Chondrocyte (in vitro differentiated cells): ENCODE measurements around the gene NUDT3. TPM values are rescaled to one million over a fixed set of nuclear protein-coding genes. Genes with fewer than 3 reads are reported as not detected.

Experiments
- DNase-seq: peaks from one replicate; pipeline ENCODE4 v3.0.0; 2021; ENCODE audit warnings: mixed read lengths, low spot score
- H3K27ac Mint-ChIP-seq: one replicate; pipeline ENCODE4 v1.8.0; 2021; ENCODE audit warnings: mild to moderate bottlenecking, moderate library complexity, mixed read lengths; ENCODE audit not compliant: unreplicated experiment
- H3K27me3 Mint-ChIP-seq: 2 replicates; pipeline ENCODE4 v1.8.0; 2021; ENCODE audit warnings: low read depth, mixed read lengths
- H3K36me3 Mint-ChIP-seq: 2 replicates; pipeline ENCODE4 v1.8.0; 2021; ENCODE audit warnings: low read depth, mixed read lengths
- H3K4me1 Mint-ChIP-seq: 2 replicates; pipeline ENCODE4 v1.8.0; 2021; ENCODE audit warnings: low read depth, mild to moderate bottlenecking, mixed read lengths
- H3K4me3 Mint-ChIP-seq: one replicate; pipeline ENCODE4 v1.8.0; 2021; ENCODE audit warnings: mild to moderate bottlenecking, moderate library complexity, mixed read lengths; ENCODE audit not compliant: unreplicated experiment
- H3K9me3 Mint-ChIP-seq: 2 replicates; pipeline ENCODE4 v1.8.0; 2021; ENCODE audit warnings: low read depth, mixed read lengths
- total RNA-seq: library from RNA; stranded (reverse); gene quantifications from 3 replicates; pipeline ENCODE4 v1.2.1, GENCODE V29; 2021
- TF ChIP-seq, protein P1 (sequence below): fragments of 200-600 bp; sonication (generic); IDR thresholded peaks from 2 replicates; pipeline ENCODE4 v1.5.0; 2021; ENCODE audit warnings: antibody characterized with exemption, mild to moderate bottlenecking, moderate library complexity

Gene NUDT3
- total RNA-seq, 1 donor from 2014 or later, result 22.0 TPM

DNA sequence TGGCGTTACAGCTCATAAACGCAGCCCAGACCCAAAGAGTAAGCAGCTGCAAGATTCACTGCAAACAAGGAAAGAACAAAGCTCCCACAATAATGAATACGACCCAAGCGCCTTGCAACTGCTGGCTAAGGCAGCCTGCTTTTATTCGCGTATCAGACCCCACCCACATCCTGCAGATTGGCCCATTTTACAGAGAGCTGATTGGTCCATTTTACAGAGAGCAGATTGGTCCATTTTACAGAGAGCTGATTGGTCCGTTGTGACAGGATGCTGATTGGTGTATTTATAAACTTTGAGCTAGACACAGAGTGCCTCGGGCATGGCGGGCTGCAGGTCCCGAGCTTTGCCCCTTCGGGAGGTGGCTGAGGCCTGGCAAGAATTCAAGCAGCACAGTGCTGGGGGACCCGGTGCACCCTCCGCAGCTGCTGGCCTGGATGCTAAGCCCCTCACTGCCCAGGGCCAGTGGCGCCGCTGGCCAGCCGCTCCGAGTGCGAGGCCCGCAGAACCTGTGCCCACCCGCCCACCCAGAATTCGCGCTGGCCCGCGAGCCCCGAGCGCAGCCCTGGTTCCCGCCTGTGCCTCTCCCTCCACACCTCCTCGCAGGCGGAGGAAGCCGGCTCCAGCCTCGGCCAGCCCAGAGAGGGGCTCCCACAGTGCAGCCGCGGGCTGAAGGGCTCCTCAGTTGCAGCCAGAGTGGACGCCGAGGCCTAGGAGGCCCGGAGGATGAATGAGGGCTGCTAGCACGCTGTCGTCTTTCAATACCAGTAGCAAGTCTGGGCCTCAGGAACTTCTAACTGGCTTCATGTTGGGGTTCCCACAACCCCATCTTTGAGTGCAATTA lies 44.6 kb upstream of the NUDT3 start:
- no peaks in the 10 kb centered on the region for H3K4me1 Mint-ChIP-seq
- TF ChIP-seq, protein P1, sequence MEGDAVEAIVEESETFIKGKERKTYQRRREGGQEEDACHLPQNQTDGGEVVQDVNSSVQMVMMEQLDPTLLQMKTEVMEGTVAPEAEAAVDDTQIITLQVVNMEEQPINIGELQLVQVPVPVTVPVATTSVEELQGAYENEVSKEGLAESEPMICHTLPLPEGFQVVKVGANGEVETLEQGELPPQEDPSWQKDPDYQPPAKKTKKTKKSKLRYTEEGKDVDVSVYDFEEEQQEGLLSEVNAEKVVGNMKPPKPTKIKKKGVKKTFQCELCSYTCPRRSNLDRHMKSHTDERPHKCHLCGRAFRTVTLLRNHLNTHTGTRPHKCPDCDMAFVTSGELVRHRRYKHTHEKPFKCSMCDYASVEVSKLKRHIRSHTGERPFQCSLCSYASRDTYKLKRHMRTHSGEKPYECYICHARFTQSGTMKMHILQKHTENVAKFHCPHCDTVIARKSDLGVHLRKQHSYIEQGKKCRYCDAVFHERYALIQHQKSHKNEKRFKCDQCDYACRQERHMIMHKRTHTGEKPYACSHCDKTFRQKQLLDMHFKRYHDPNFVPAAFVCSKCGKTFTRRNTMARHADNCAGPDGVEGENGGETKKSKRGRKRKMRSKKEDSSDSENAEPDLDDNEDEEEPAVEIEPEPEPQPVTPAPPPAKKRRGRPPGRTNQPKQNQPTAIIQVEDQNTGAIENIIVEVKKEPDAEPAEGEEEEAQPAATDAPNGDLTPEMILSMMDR, result no peak
- no peak for DNase-seq

DNA sequence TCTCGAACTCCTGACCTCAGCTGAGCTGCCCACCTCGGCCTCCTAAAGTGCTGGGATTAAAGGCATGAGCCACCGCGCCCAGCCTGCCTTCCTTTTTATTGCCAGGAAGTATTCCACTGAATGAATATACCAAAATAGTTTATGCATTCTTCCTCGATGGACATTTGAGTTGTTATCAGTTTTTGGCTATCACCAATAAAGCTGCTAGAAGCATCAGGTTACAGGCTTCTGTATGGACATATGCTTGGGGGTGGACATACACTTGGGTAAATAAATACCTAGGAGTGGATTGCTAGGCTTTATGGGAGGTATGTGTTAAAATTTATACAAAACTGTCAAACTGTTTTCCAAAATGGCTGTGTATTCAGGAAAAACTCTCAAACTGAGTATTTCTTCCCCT lies 43.4 kb upstream of the NUDT3 start:
- Mint-ChIP-seq H3K27me3 (no peaks in the 10 kb centered on the region), H3K4me1 (no peaks in the 10 kb centered on the region), H3K27ac (no peak overlapping the region), H3K36me3 (peaks cover 3% of the 10 kb centered on the region), H3K9me3 (peaks cover 6% of the 10 kb centered on the region), H3K4me3 (no peak overlapping the region)
- TF ChIP-seq, protein P1, result no peak
- no peak for DNase-seq

More for the DNA sequence above, 44.6 kb upstream of the NUDT3 start:
- H3K4me3 Mint-ChIP-seq, result no peak overlapping the region
- no peak overlapping the region for H3K27ac Mint-ChIP-seq
- H3K27me3 Mint-ChIP-seq, result no peaks in the 10 kb centered on the region
- H3K36me3 Mint-ChIP-seq, result no peaks in the 10 kb centered on the region
- H3K9me3 Mint-ChIP-seq, result peaks cover 6% of the 10 kb centered on the region

DNA sequence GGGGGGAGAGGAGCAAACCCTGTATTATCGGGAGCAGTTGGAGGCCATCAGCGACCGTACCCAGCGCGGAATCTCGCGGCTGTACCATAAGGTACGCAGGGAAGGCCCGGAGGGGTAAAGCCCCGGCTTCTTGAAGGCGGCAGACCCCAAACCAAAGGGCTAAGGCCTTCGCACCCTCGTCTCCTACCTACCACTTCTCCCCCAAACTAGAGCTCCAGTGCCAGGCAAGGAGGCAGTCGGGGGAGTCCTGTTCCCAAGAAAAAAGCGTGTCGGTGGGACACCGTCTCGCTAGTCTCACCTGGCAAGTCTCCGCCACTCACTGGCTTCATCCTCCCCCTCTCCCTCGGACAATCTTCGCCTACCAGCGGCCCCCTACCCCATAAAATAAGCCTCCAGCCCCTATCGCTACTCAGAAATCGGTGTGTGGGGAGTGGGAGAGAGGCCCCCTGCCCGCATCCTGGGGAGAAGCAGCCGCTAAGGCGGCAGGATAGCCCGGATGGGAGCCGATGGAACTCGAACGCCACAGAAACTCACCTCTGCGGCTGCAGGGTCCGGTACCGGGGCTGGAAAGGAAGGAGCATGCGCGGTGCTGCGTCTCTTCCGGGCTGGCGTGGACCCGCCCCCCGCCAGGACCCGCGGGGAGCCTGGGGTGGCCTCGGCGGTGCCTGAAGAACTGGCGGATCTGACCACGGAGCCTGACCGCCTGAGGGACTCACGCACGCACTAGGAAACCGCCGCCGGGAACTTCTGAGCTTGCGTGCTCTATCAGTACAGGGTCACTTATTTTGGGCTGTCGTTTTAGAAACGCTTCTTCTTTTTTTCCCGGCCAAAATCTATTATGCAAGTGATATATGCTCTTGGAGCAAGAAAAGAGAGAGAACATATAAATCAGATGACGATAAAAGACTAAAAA lies 33.3 kb upstream of the NUDT3 start, which contains the start of gene RPS10:
Gene RPS10, minus strand, starts transcription at position 572 of the 913 bp plus-strand sequence. CDS start 848 bp downstream, outside the sequence.
- Mint-ChIP-seq H3K9me3 (peaks cover 4% of the 10 kb centered on the region), H3K4me1 (peaks cover 22% of the 10 kb centered on the region), H3K27me3 (no peaks in the 10 kb centered on the region), H3K4me3 (peak within 1 kb of the TSS; percentile 99), H3K27ac (peak within 1 kb of the TSS; percentile 97), H3K36me3 (peaks cover 18% of the 10 kb centered on the region)
- TF ChIP-seq, protein P1, result peak; percentile 14
- peak; percentile 96 for DNase-seq

DNA sequence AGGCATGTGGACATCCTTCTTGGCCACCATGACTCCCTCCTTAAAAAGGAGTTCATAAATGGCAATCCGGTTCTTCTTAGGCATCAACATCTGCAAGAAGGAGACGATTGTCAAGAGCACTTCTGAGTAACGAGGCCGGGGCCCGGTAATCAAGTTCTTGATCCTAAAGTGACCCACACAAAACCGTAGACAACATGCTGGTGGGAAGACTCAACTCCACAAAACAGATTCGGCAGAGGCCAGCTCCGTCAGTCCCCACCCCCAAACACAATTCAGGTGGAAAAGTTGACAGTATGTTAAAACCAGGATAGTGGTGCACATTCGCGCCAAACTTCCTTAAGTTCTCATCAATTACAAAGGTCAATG lies 32.6 kb upstream of the NUDT3 start:
- Mint-ChIP-seq H3K36me3 (peaks cover 20% of the 10 kb centered on the region), H3K27me3 (no peaks in the 10 kb centered on the region), H3K4me1 (peaks cover 22% of the 10 kb centered on the region), H3K9me3 (no peaks in the 10 kb centered on the region), H3K4me3 (peak overlapping the region; percentile 99), H3K27ac (peak overlapping the region; percentile 97)
- TF ChIP-seq, protein P1, result no peak
- DNase-seq, result no peak
